GM21367 (cell line): ENCODE results near the gene TACC2.

Experiments used
- ATAC-seq: cut with Tn5 transposase; IDR thresholded peaks from one replicate; pipeline ENCODE4 v1.9.1; 2021; ENCODE audit not compliant: unreplicated experiment

TACC2 gene

GRCh38 chr10:122029499-122030199 is 40.7 kb downstream of the TACC2 start:
- ATAC-seq = no peak

- ATAC-seq = no peak
Observed at GRCh38 chr10:122030200-122030552, 41.2 kb downstream of the TACC2 start.

DNA sequence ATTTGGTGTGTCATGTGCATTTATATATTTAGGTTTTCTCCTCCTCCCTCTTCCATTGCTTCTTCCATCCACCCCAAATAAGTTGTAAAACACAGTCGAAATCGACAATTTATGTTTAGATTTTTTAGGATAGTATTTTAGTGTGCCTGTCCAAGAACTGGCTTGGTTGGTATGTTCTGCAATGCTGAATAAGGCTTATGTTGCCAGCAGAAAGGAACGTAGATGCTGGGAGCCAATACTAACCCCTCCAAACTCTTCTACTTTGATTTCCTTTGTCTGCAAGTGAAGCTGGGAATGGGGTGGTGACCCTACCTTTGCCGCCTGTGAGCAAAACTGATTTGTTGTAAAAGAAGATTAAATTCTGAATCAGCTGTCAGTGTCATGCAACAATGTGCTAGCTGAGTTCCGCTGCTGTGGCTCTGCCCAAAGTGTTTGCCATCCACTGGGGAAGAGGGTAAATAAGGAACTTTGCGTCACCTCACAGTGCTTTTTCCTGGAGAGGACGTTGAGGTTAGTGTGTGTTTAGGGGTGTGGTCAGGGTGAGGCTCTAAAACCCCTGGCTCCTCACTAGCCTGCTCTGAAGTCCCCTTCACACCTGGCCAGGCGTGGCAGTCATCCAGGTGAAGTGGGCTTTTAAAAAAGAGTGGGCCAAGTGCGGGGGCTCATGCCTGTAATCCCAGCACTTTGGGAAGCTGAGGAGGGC is 44.4 kb downstream of the TACC2 start:
- ATAC-seq = no peak

DNA sequence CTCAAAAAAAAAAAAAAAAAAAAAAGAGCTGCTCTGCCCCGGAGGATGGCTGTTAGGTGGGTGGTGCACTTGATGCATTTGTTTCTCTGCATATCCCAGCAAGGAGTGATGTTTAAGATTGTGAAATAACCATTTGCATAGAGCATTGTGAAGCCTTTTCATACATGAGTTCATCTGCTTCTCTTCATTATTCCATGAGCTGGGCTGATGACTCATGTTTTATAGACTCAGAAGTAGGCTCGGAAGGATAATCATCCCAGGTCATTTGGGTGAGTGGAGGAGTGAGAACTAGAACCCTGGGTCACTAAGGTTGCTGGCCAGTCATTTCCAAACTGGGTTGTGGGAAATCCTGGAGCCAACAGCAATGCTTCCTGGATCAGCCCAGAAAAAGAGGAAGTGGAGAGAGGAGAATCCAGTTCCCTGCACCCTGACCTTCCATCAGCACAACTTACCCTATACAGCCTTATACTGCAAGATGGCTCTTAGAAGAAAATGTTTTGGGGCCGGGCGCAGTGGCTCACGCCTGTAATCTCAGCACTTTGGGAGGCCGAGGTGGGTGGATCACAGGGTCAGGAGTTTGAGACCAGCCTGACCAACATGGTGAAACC is 45.3 kb downstream of the TACC2 start:
- ATAC-seq = no peak

GRCh38 chr10:122040786-122041185 is 51.8 kb downstream of the TACC2 start:
- no peak for ATAC-seq

DNA sequence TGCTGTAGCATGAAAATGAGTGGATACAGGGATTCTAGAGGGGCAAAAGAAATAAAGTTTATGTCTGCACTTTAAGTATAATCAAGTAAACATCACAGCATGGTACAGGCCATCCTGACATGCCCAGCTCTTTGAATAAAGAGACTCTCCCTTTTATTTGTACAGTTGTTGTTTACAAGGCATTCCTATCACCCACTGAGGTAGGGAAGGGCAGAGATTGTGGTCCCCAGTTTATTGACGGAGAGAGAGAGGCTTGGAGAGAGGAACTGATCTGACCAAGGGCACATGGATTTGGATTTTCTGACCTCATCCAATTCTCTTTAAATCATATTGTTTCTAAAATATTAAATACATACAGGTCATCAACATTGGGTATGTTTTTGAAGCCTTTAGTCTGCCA is 53.9 kb downstream of the TACC2 start:
- ATAC-seq = no peak

DNA sequence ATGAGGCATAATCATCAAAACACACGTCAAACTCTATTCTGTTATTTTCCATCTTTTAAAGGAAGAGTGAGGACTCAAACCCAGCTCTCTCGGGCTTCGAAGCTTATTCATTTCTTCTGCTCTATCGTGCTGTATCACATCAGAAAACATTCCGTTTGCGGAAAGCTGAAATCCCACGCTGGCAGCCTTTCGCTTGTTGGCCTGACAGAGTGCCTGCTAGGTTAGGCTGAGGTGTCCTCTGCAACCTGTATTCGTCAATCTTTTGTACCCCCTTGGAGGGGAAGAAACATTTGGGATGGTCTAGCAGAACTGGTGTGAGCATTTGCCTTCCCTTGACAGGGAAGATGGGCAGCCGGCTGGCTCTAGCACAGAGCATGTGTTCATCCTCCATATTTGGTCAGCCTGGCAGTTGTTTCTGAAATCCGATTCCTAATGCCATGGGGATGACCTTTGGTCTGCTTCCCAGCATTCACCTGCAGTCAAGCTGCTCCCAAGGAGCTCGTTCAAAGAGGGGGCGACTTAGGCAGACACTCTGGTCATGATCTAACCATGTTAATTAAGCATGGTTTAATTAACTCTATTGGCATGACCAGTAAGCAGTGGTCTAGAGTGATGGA is 55.2 kb downstream of the TACC2 start:
- no peak for ATAC-seq

GRCh38 chr10:122044713-122045112 is 55.8 kb downstream of the TACC2 start:
- ATAC-seq = no peak

GRCh38 chr10:122045212-122045611 is 56.2 kb downstream of the TACC2 start:
- no peak for ATAC-seq

GRCh38 chr10:122047560-122047959 is 58.6 kb downstream of the TACC2 start:
- no peak for ATAC-seq

GRCh38 chr10:122049076-122049475 is 60.1 kb downstream of the TACC2 start:
- no peak for ATAC-seq

- ATAC-seq = no peak
Observed at GRCh38 chr10:122050311-122050710, 61.3 kb downstream of the TACC2 start.

GRCh38 chr10:122050811-122051210 is 61.8 kb downstream of the TACC2 start:
- ATAC-seq = no peak

- ATAC-seq = no peak
Observed at GRCh38 chr10:122051609-122052385, 62.8 kb downstream of the TACC2 start.

GRCh38 chr10:122052701-122053100 is 63.7 kb downstream of the TACC2 start:
- no peak for ATAC-seq

DNA sequence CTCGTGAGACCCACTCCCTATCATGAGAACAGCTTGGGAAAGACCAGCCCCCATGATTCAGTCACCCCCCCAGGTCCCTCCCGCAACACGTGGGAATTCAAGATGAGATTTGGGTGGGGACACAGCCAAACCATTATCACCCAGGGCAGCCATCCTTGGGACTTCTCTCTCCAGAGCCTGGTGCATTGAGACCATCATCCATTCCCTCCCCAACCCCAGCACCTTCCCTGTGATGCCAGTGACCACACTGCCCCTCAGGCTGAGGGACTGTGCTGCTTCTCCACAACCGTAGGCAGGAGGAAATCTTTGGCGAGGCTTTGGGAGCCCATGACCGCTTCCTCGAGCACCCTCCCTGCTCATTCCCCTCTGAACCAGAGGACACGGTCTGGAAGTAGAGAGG is 64.4 kb downstream of the TACC2 start:
- ATAC-seq = no peak

- ATAC-seq = no peak
Observed at GRCh38 chr10:122054048-122055025, 65.4 kb downstream of the TACC2 start.

DNA sequence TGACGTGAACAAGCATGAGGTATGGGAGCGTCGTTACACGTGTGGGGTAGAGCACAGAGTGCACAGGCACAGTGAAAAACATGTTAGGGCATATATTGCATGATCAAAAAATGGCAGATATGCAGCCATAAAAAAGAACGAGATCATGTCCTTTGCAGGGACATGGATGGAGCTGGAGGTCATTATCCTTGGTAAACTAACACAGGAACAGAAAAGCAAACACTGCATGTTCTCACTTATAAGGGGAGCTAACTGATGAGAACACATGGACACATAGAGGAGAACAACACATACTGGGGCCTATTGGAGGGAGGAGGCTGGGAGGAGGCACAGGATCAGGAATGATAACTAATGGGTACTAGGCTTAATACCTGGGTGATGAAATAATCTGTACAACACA is 66.3 kb downstream of the TACC2 start:
- no peak for ATAC-seq

DNA sequence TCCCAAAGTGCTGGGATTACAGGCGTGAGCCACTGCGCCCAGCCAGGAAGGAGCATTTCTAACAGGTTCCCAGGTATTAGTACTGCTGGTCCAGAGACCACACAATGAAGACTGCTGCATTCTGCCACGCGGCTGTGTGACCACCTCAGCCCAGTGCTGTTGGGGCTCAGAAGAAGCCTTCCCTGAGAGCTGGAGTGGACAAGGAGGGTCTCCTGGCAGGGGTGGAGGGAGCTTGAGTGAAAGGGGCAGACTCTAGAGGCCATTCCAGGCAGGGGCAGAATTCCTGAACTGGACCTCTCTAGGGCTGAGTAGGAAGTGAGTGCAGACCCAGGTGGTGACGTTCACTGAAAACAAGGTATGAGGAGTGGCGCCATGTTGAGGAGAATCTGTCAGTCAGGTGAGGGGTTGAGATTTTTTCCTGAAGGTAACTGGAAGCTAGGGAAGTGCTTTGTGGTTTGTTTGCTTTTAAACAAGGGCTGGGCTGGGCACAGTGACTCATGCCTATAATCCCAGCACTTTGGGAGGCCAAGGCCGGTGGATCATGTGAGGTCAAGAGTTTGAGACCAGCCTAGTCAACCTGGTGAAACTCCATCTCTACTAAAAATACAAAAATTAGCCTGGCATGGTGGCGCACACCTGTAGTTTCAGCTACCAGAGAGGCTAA is 67.6 kb downstream of the TACC2 start:
- no peak for ATAC-seq
